HG03064 (cell line): ENCODE results near the gene PJVK.

ENCODE experiments used
- ATAC-seq: cut with Tn5 transposase; IDR thresholded peaks from one replicate; pipeline ENCODE4 v1.9.1; 2021; ENCODE audit warnings: low read depth; ENCODE audit not compliant: unreplicated experiment

The PJVK gene

GRCh38 chr2:178479275-178479616, 28.1 kb downstream of the PJVK start:
- ATAC-seq: no peak

- no peak for ATAC-seq
Observed at GRCh38 chr2:178479758-178480226, 28.6 kb downstream of the PJVK start.

GRCh38 chr2:178480227-178481181, 29.3 kb downstream of the PJVK start, which contains the start of gene PLEKHA3:
PLEKHA3 (plus strand) TSS chr2:178480457; CDS start chr2:178480870, 413 bp downstream.
- ATAC-seq: peak; percentile 59

- peak; percentile 27 for ATAC-seq
Observed at GRCh38 chr2:178482437-178482836, 31.3 kb downstream of the PJVK start.

- ATAC-seq: no peak
Observed at GRCh38 chr2:178484245-178485041, 33.3 kb downstream of the PJVK start.

GRCh38 chr2:178485356-178485755, 34.2 kb downstream of the PJVK start:
- ATAC-seq: no peak

GRCh38 chr2:178491612-178492011, 40.4 kb downstream of the PJVK start:
- no peak for ATAC-seq

- ATAC-seq: no peak
Observed at GRCh38 chr2:178496049-178496448, 44.9 kb downstream of the PJVK start.

GRCh38 chr2:178498137-178498536, 47.0 kb downstream of the PJVK start:
- ATAC-seq: no peak

- ATAC-seq: no peak
Observed at GRCh38 chr2:178499640-178500039, 48.5 kb downstream of the PJVK start.

GRCh38 chr2:178502751-178503150, 51.6 kb downstream of the PJVK start:
- ATAC-seq: no peak

GRCh38 chr2:178506101-178506500, 54.9 kb downstream of the PJVK start:
- ATAC-seq: no peak

GRCh38 chr2:178506524-178506923, 55.3 kb downstream of the PJVK start:
- ATAC-seq: no peak

- ATAC-seq: no peak
Observed at GRCh38 chr2:178506949-178507348, 55.8 kb downstream of the PJVK start.

GRCh38 chr2:178508646-178509045, 57.5 kb downstream of the PJVK start:
- no peak for ATAC-seq

GRCh38 chr2:178510384-178510783, 59.2 kb downstream of the PJVK start:
- no peak for ATAC-seq
